Thyroid gland (tissue), 4 donors: ENCODE measurements around the gene PCDH8. TPM values are rescaled to one million over a fixed set of nuclear protein-coding genes. Genes with fewer than 3 reads are reported as not detected.

Source experiments
- DNase-seq, 2 donors: peaks; one replicate each; pipeline ENCODE4 v3.0.0-alpha.2; 2019
- H3K27ac ChIP-seq, 3 donors: fragments of 200-600 bp; sonication (generic); 1 replicate in 2 of 3; 2 replicates in 1 of 3; pipeline ENCODE4 v1.5.1; 2016 to 2019; ENCODE audit warnings: mild to moderate bottlenecking in 1 of 3, moderate library complexity in 1 of 3
- H3K27me3 ChIP-seq: fragments of 200-600 bp; sonication (generic); one replicate; pipeline ENCODE4 v1.5.1; 2019
- H3K36me3 ChIP-seq, 2 donors: fragments of 200-600 bp; sonication (generic); one replicate each; pipeline ENCODE4 v1.5.1; 2016 to 2019
- H3K4me1 ChIP-seq, 2 donors: fragments of 200-600 bp; sonication (generic); one replicate each; pipeline ENCODE4 v1.5.1; 2017 to 2019
- H3K4me3 ChIP-seq, 3 donors: fragments of 200-600 bp; sonication (generic); replicated peaks in 1 of 3; 1 replicate in 2 of 3; 2 replicates in 1 of 3; pipeline ENCODE4 v1.5.1; 2016; ENCODE audit warnings: mild to moderate bottlenecking in 1 of 3
- H3K9me3 ChIP-seq: fragments of 200-600 bp; sonication (generic); one replicate; pipeline ENCODE4 v1.5.1; 2017
- POLR2A ChIP-seq, 2 donors: fragments of 450-650 bp; IDR thresholded peaks; one replicate each; pipeline ENCODE4 v1.6.1; 2017; ENCODE audit warnings: antibody characterized with exemption in 2 of 2, mild to moderate bottlenecking in 2 of 2, moderate library complexity in 1 of 2
- WGBS, 2 donors: methylation state at CpG; one replicate each; pipeline ENCODE4 v1.1.5; 2017; 5-methylcytosine and 5-hydroxymethylcytosine counted together
- intact Hi-C: fragments of 100-400 bp; cut with DNase I; formaldehyde crosslinking; loops from one replicate; pipeline ENCODE4 v1.15.1; 2023
- total RNA-seq, 4 donors: library from RNA; depleted of rRNA; stranded (reverse); fragments of >200 nt; gene quantifications; one replicate each; pipeline ENCODE4 v1.2.3, GENCODE V29; 2016
- TF ChIP-seq, protein P1 (sequence below), 6 experiments: fragments of 200-600 bp in 3 of 6; fragments of 450-650 bp in 3 of 6; sonication (generic) in 3 of 6; IDR thresholded peaks; one replicate each; pipeline ENCODE4 v1.5.1; 2016 to 2019; ENCODE audit warnings: antibody characterized with exemption in 6 of 6, mild to moderate bottlenecking in 2 of 6, inconsistent platforms in 1 of 6, moderate library complexity in 1 of 6

PCDH8 gene
- total RNA-seq, 4 donors from 2014 or later: 2.1 TPM; not detected in 2

DNA sequence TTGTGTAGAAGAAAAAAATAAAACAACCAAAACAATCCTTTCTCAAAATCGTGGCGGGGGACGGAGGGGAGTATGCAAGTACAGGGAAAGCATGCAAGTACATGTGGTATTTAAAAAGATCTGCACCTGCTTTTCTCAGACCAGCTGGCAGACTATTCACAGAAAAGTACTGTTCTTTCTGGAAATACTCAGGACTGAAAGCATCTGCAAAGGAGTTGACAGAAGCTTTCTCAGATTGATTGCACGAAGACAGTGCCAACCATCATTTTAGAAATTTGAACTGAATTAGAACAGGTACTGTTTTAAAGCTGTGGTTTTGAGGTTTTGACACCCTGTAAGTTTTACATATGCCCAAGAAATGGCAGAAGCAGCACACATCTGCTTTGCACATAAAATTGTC is 19.8 kb upstream of the PCDH8 start:
- 59 to 60% methylated on average over 4 of the region's 4 CpGs for WGBS, 2 donors
- no peaks in the 10 kb centered on the region for H3K27me3 ChIP-seq
- no peaks in the 10 kb centered on the region for H3K36me3 ChIP-seq
- no peak overlapping the region for H3K27ac ChIP-seq
- H3K4me3 ChIP-seq: no peak overlapping the region
- no peaks in the 10 kb centered on the region for H3K4me1 ChIP-seq
- intact Hi-C loops: no loop called here
- no peak for DNase-seq
- TF ChIP-seq POLR2A (IDR thresholded peaks at IDR 0.05): no peak
- TF ChIP-seq, protein P1, sequence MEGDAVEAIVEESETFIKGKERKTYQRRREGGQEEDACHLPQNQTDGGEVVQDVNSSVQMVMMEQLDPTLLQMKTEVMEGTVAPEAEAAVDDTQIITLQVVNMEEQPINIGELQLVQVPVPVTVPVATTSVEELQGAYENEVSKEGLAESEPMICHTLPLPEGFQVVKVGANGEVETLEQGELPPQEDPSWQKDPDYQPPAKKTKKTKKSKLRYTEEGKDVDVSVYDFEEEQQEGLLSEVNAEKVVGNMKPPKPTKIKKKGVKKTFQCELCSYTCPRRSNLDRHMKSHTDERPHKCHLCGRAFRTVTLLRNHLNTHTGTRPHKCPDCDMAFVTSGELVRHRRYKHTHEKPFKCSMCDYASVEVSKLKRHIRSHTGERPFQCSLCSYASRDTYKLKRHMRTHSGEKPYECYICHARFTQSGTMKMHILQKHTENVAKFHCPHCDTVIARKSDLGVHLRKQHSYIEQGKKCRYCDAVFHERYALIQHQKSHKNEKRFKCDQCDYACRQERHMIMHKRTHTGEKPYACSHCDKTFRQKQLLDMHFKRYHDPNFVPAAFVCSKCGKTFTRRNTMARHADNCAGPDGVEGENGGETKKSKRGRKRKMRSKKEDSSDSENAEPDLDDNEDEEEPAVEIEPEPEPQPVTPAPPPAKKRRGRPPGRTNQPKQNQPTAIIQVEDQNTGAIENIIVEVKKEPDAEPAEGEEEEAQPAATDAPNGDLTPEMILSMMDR (IDR thresholded peaks at IDR 0.05): no peak
- H3K9me3 ChIP-seq: no peaks in the 10 kb centered on the region

DNA sequence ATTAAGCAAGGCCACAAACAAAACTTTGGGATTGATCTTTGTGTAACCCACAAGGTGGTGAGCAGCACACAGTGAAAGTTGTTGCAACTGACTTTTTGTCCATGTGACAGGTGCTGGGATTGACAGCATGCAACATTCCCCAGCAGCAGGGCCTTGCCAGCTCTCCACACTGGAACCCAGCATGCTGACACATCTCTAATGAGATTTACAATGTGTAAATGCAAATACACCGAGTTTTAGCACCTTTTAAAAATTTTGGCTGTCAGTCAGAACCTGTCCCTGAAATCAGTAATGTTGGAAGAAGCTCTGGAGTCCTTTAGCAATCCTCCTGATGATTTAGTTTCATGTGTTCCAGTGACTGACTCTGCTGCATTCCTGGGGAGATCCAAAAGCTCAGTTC is 16.5 kb upstream of the PCDH8 start:
- TF ChIP-seq, protein P1 (IDR thresholded peaks at IDR 0.05): no peak
- no peak for TF ChIP-seq POLR2A (IDR thresholded peaks at IDR 0.05)

GRCh38 chr13:52862358-52863206 is 14.1 kb upstream of the PCDH8 start:
- intact Hi-C loops: no loop called here
- no peaks in the 10 kb centered on the region for H3K4me1 ChIP-seq

More for the DNA sequence above, 16.5 kb upstream of the PCDH8 start:
- no peaks in the 10 kb centered on the region for H3K9me3 ChIP-seq
- H3K27ac ChIP-seq: no peak overlapping the region
- no peaks in the 10 kb centered on the region for H3K4me1 ChIP-seq
- 7 to 13% methylated on average over 1 of the region's 1 CpG for WGBS, 2 donors
- no peak for DNase-seq
- H3K4me3 ChIP-seq: no peak overlapping the region
- H3K36me3 ChIP-seq: no peaks in the 10 kb centered on the region
- H3K27me3 ChIP-seq: no peaks in the 10 kb centered on the region
- intact Hi-C loops: no loop called here

DNA sequence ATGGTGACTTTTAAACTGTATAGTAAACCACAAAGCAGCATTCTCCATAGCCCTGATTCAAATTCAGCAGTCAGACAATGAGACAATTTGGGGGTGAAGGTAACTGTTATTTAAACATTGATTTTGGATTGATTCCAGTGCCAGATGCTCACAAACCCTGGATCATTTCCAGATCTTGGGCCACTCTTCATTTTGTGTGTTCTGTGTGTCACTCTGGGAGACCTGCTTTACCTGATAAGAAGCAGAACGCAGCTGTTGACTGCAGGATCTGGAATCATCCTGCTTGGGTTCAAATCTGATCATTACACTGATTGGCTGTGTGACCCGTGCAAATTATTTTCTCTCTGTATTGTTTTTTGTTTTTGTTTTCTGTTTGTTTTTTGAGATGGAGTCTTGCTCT is 4.0 kb upstream of the PCDH8 start:
- TF ChIP-seq POLR2A (IDR thresholded peaks at IDR 0.05): no peak
- TF ChIP-seq, protein P1 (IDR thresholded peaks at IDR 0.05): no peak
- whole genome bisulfite sequencing, 2 donors: 58 to 60% methylated on average over 2 of the region's 2 CpGs
- peaks cover 4 to 17% of the 10 kb centered on the region in 2 donors for H3K4me1 ChIP-seq
- intact Hi-C loops: no loop called here
- no peak for DNase-seq
- no peak overlapping the region for H3K27ac ChIP-seq
- no peak overlapping the region for H3K4me3 ChIP-seq
- no peaks in the 10 kb centered on the region for H3K9me3 ChIP-seq
- H3K27me3 ChIP-seq: peaks cover 14% of the 10 kb centered on the region
- H3K36me3 ChIP-seq: no peaks in the 10 kb centered on the region

More at GRCh38 chr13:52862358-52863206, 14.1 kb upstream of the PCDH8 start:
- no peak for TF ChIP-seq POLR2A (IDR thresholded peaks at IDR 0.05)
- TF ChIP-seq, protein P1 (IDR thresholded peaks at IDR 0.05): peak in 5 of 6 experiments; percentile 57 to 79 (median 70)
- no peaks in the 10 kb centered on the region for H3K27me3 ChIP-seq
- DNase-seq: peak; percentile 59 to 70
- H3K4me3 ChIP-seq: no peak overlapping the region
- no peak overlapping the region for H3K27ac ChIP-seq
- no peaks in the 10 kb centered on the region for H3K36me3 ChIP-seq
- H3K9me3 ChIP-seq: no peaks in the 10 kb centered on the region
- WGBS, 2 donors: 48 to 61% methylated on average over 3 of the region's 3 CpGs
